HepG2 (cell line): ENCODE measurements around the gene VGLL3. TPM values are rescaled to one million over a fixed set of nuclear protein-coding genes. Genes with fewer than 3 reads are reported as not detected.

Experiments used
- ATAC-seq: fragments of 200-7000 bp; cut with Tn5 transposase; 3 replicates; pipeline ENCODE4 v1.9.1; 2020; ENCODE audit warnings: mild to moderate bottlenecking, moderate library complexity
- BruUV-seq: library from RNA; stranded (reverse); fragments of 400-500 nt; replicated peaks from 2 replicates; lab custom pipeline; 2021; lab: Mats Ljungman, UMichigan
- CTCF ChIA-PET: fragments of 300-600 bp; formaldehyde crosslinking; extraction: SDS; loops from one replicate; lab custom pipeline; 2021; ENCODE audit warnings: low total read pairs, inconsistent platforms, low intra/inter-chr PET ratio; lab: Yijun Ruan, JAX
- POLR2A ChIA-PET: fragments of 350-600 bp; sonication (Branson Sonifier 250); formaldehyde crosslinking; loops from one replicate; lab custom pipeline; 2020; ENCODE audit warnings: antibody characterized with exemption, inconsistent platforms; lab: Yijun Ruan, JAX
- DNase-seq: peaks from one replicate; pipeline ENCODE4 v3.0.0-alpha.2; 2015; ENCODE audit warnings: low spot score
- FAIRE-seq: peaks from 3 replicates; lab custom pipeline; 2011; peaks lifted over from hg19 to GRCh38; lab: Jason Lieb, UNC
- H2AFZ ChIP-seq: one replicate; pipeline ENCODE4 v1.6.1; 2011; ENCODE audit warnings: low read length, inconsistent platforms
- H3K27ac ChIP-seq: fragments of 300-600 bp; 3 replicates; pipeline ENCODE4 v1.8.0; 2011; ENCODE audit warnings: mixed run types, mild to moderate bottlenecking, mixed read lengths, low read length, inconsistent platforms; ENCODE audit not compliant: insufficient read depth; ENCODE audit errors: extremely low read length
- H3K27me3 ChIP-seq, 2 experiments: fragments of 200-600 bp in 1 of 2; 2 replicates in 1 of 2; 3 replicates in 1 of 2; pipeline versions ENCODE4 v1.6.0 to v1.8.0; 2011; ENCODE audit warnings: low read length in 2 of 2, mild to moderate bottlenecking in 2 of 2, moderate library complexity in 2 of 2, inconsistent platforms in 1 of 2; ENCODE audit not compliant: insufficient read depth in 2 of 2, control insufficient read depth in 1 of 2
- H3K36me3 ChIP-seq, 2 experiments: fragments of 200-600 bp in 1 of 2; replicated peaks in 1 of 2; 2 replicates in 1 of 2; 3 replicates in 1 of 2; pipeline versions ENCODE4 v1.5.1 to v1.8.0; 2011; ENCODE audit warnings: low read length in 2 of 2, inconsistent platforms in 1 of 2; ENCODE audit not compliant: insufficient read depth in 2 of 2, control insufficient read depth in 1 of 2
- H3K4me1 ChIP-seq: 2 replicates; pipeline ENCODE4 v1.5.1; 2012; ENCODE audit warnings: low read length, inconsistent platforms; ENCODE audit not compliant: insufficient read depth
- H3K4me2 ChIP-seq: 2 replicates; pipeline ENCODE4 v1.6.0; 2011; ENCODE audit warnings: low read depth, low read length, inconsistent platforms
- H3K4me3 ChIP-seq, 3 experiments: fragments of 200-600 bp in 1 of 3; sonication (generic), shearing (Covaris generic) in 1 of 3; replicated peaks in 1 of 3; 2 replicates each; pipeline ENCODE4 v1.5.1; 2011 to 2016; ENCODE audit warnings: low read length in 3 of 3, inconsistent platforms in 2 of 3, low read depth in 2 of 3, mild to moderate bottlenecking in 2 of 3, control low read depth in 1 of 3, mixed read lengths in 1 of 3; ENCODE audit not compliant: insufficient read depth in 1 of 3
- H3K79me2 ChIP-seq: one replicate; pipeline ENCODE4 v1.6.1; 2011; ENCODE audit warnings: low read length, inconsistent platforms; ENCODE audit not compliant: insufficient read depth
- H3K9ac ChIP-seq: 2 replicates; pipeline ENCODE4 v1.6.0; 2011; ENCODE audit warnings: mild to moderate bottlenecking, low read depth, low read length, inconsistent platforms; ENCODE audit not compliant: insufficient read depth
- H3K9me3 ChIP-seq: 2 replicates; pipeline ENCODE4 v1.5.1; 2012; ENCODE audit warnings: mild to moderate bottlenecking, low read length
- H4K20me1 ChIP-seq: 2 replicates; pipeline ENCODE4 v1.6.0; 2011; ENCODE audit warnings: inconsistent platforms, mild to moderate bottlenecking, low read length, moderate library complexity; ENCODE audit not compliant: insufficient read depth
- AHDC1 ChIP-seq: sonication (generic); formaldehyde crosslinking; IDR thresholded peaks from 2 replicates; pipeline ENCODE4 v1.5.1; 2020; ENCODE audit warnings: mild to moderate bottlenecking, missing genetic modification reagents, borderline replicate concordance
- CHCHD3 ChIP-seq: sonication (generic); formaldehyde crosslinking; IDR thresholded peaks from 2 replicates; pipeline ENCODE4 v1.8.0; 2022; ENCODE audit warnings: mild to moderate bottlenecking, missing genetic modification reagents, moderate library complexity
- HMGXB4 ChIP-seq, 2 experiments: sonication (generic) in 1 of 2; formaldehyde crosslinking in 1 of 2; IDR thresholded peaks; 2 replicates each; pipeline versions ENCODE4 v1.4.0 to v1.6.1; 2018 to 2020; ENCODE audit warnings: missing genetic modification reagents in 2 of 2, borderline replicate concordance in 1 of 2, low read depth in 1 of 2, mild to moderate bottlenecking in 1 of 2, missing biosample characterization in 1 of 2
- JUNB ChIP-seq: sonication (generic); formaldehyde crosslinking; IDR thresholded peaks from 2 replicates; pipeline ENCODE4 v1.8.0; 2022; ENCODE audit warnings: missing genetic modification reagents, mild to moderate bottlenecking, borderline replicate concordance
- KDM3A ChIP-seq: IDR thresholded peaks from 2 replicates; pipeline ENCODE4 v1.6.1; 2018; ENCODE audit warnings: low read depth, missing compliant biosample characterization
- NFE2L1 ChIP-seq: sonication (generic); formaldehyde crosslinking; IDR thresholded peaks from 2 replicates; pipeline ENCODE4 v1.4.0; 2020; ENCODE audit warnings: missing genetic modification reagents, mild to moderate bottlenecking, borderline replicate concordance
- RFX3 ChIP-seq: IDR thresholded peaks from 2 replicates; pipeline ENCODE4 v1.6.1; 2016; ENCODE audit warnings: missing biosample characterization, missing genetic modification reagents
- ZFYVE20 ChIP-seq: sonication (generic); formaldehyde crosslinking; IDR thresholded peaks from 2 replicates; pipeline ENCODE4 v1.8.0; 2023; ENCODE audit warnings: low read depth, mild to moderate bottlenecking, moderate library complexity, missing genetic modification reagents, borderline replicate concordance
- WGBS: methylation state at CpG from one replicate; pipeline ENCODE4 v1.1.6; 2017; ENCODE audit warnings: low lambda C conversion rate; 5-methylcytosine and 5-hydroxymethylcytosine counted together
- in situ Hi-C: cut with HindIII; loops from 2 replicates; pipeline ENCODE4 v1.10.0; 2017; ENCODE audit warnings: low pct_unique_long_range_greater_than_20kb; ENCODE audit not compliant: extremely low pct_ligation_motif_present
- intact Hi-C: fragments of 100-400 bp; cut with micrococcal nuclease; formaldehyde crosslinking; loops from one replicate; pipeline ENCODE4 v1.10.0; 2022; ENCODE audit not compliant: unreplicated experiment
- polyA plus RNA-seq, 8 experiments: library from polyadenylated mRNA; depleted of rRNA in 3 of 8; stranded (reverse) in 7 of 8; unstranded in 1 of 8; fragments of >200 nt; fragmentation: Illumina TruSeq in 4 of 8; extraction: Trizol in 4 of 8; gene quantifications; 2 replicates each; pipeline versions ENCODE4 v1.2.1 to v1.2.3, GENCODE V29; 2011 to 2016; ENCODE audit warnings: low read depth in 4 of 8, missing spikeins in 1 of 8, mixed read lengths in 1 of 8; ENCODE audit not compliant: insufficient read depth in 1 of 8
- total RNA-seq, 5 experiments: library from RNA; depleted of rRNA; stranded (reverse); fragments of >200 nt; fragmentation: Illumina TruSeq; extraction: Trizol; gene quantifications; 2 replicates each; pipeline ENCODE4 v1.2.3, GENCODE V29; 2016; ENCODE audit warnings: low read depth in 1 of 5
- TF ChIP-seq, protein P1 (sequence below): sonication (generic); formaldehyde crosslinking; IDR thresholded peaks from 2 replicates; pipeline ENCODE4 v1.4.0; 2020; ENCODE audit warnings: low read depth, missing genetic modification reagents
- TF ChIP-seq, protein P2 (sequence below): sonication (generic); formaldehyde crosslinking; IDR thresholded peaks from 2 replicates; pipeline ENCODE4 v1.5.1; 2020; ENCODE audit warnings: mild to moderate bottlenecking, missing genetic modification reagents, borderline replicate concordance

Gene VGLL3
- total and polyA plus RNA-seq, 2 of the 13 experiments (the other 11 are each of a cell fraction or from before 2014, with no cell fraction given), result 0.03 to 0.07 TPM

DNA sequence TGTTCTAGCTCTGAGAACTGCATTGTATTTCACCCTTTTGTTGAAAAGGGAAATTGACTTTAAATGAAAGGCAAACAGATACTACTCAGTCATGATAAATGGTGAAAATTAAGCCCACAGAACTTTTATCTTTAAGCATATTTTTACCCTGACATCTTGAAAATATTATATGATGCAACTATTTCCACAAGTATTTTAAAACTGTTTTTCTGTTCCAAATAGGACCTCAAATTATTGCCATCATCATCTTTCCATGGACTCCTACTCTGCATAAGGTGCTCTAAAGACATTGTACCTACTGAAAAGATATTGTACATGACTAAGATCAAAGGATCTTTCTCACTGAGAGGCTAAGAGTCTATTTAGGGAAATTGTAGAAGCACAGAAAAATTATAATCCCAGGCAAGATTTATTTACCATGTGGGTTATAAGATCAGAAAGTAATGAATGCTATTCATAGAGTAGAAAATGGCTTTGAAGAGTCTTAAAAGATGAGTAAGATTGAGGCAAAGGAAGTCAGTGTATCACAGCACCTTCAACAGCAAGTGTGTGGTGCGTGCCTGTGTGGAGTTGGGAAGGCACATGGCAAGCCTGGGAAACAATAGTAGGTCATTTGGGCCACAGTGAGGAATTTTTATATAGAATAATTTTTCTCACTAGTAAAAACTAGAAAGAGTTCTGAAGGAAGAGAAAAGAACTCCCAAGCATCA, 68.8 kb downstream of the VGLL3 start:
- FAIRE-seq (no peak), ATAC-seq (no peak), DNase-seq (no peak)
- in situ Hi-C loops, result no loop called here
- H3K4me3 ChIP-seq, result no peak overlapping the region
- no peak overlapping the region for H3K9ac ChIP-seq
- H4K20me1 ChIP-seq, result no peaks in the 10 kb centered on the region
- ChIA-PET POLR2A (no interaction called here), CTCF (no interaction called here)
- H3K4me1 ChIP-seq, result no peaks in the 10 kb centered on the region
- 0% methylated on average over 1 of the region's 1 CpG for WGBS
- H3K9me3 ChIP-seq, result no peaks in the 10 kb centered on the region
- H3K4me2 ChIP-seq, result no peak overlapping the region
- H3K79me2 ChIP-seq, result no peaks in the 10 kb centered on the region
- intact Hi-C loops, result no loop called here
- no peak overlapping the region for H2AFZ ChIP-seq
- no TSS peak for BruUV-seq
- no peaks in the 10 kb centered on the region for H3K36me3 ChIP-seq
- H3K27ac ChIP-seq, result no peak overlapping the region
- no peaks in the 10 kb centered on the region for H3K27me3 ChIP-seq
- TF ChIP-seq CHCHD3 (CRISPR knock-in tag), result no peak
- TF ChIP-seq, protein P1, sequence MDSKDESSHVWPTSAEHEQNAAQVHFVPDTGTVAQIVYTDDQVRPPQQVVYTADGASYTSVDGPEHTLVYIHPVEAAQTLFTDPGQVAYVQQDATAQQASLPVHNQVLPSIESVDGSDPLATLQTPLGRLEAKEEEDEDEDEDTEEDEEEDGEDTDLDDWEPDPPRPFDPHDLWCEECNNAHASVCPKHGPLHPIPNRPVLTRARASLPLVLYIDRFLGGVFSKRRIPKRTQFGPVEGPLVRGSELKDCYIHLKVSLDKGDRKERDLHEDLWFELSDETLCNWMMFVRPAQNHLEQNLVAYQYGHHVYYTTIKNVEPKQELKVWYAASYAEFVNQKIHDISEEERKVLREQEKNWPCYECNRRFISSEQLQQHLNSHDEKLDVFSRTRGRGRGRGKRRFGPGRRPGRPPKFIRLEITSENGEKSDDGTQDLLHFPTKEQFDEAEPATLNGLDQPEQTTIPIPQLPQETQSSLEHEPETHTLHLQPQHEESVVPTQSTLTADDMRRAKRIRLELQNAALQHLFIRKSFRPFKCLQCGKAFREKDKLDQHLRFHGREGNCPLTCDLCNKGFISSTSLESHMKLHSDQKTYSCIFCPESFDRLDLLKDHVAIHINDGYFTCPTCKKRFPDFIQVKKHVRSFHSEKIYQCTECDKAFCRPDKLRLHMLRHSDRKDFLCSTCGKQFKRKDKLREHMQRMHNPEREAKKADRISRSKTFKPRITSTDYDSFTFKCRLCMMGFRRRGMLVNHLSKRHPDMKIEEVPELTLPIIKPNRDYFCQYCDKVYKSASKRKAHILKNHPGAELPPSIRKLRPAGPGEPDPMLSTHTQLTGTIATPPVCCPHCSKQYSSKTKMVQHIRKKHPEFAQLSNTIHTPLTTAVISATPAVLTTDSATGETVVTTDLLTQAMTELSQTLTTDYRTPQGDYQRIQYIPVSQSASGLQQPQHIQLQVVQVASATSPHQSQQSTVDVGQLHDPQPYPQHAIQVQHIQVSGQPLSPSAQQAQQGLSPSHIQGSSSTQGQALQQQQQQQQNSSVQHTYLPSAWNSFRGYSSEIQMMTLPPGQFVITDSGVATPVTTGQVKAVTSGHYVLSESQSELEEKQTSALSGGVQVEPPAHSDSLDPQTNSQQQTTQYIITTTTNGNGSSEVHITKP (CRISPR knock-in tag), result no peak
- TF ChIP-seq KDM3A (CRISPR knock-in tag), result no peak
- TF ChIP-seq AHDC1 (CRISPR knock-in tag), result no peak
- TF ChIP-seq, protein P2, sequence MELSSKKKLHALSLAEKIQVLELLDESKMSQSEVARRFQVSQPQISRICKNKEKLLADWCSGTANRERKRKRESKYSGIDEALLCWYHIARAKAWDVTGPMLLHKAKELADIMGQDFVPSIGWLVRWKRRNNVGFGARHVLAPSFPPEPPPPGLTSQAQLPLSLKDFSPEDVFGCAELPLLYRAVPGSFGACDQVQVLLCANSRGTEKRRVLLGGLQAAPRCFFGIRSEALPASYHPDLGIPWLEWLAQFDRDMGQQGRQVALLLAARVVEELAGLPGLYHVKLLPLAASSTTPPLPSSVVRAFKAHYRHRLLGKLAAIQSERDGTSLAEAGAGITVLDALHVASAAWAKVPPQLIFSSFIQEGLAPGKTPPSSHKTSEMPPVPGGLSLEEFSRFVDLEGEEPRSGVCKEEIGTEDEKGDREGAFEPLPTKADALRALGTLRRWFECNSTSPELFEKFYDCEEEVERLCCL (CRISPR knock-in tag), result no peak
- no peak for TF ChIP-seq HMGXB4 (CRISPR knock-in tag; IDR thresholded peaks at IDR 0.05; ENCODE audit: borderline replicate concordance in 1 of 2, low read depth in 1 of 2)
- TF ChIP-seq RFX3 (CRISPR knock-in tag), result no peak
- no peak for TF ChIP-seq NFE2L1 (CRISPR knock-in tag)
- TF ChIP-seq JUNB (CRISPR knock-in tag), result no peak
- TF ChIP-seq ZFYVE20 (CRISPR knock-in tag), result no peak
